Activated T-helper 9 cell treated with anti-CD3 and anti-CD28 coated beads, Interleukin-2, amount 50 U/mL, for 16 hours (primary cell): ENCODE data around the gene MUTYH.
"Not testable (repeated sequence)": the region's sequence is repeated elsewhere in the genome, so short reads cannot be mapped to it uniquely, and the experiment has no call there.

Experiments
- DNase-seq: peaks from one replicate; pipeline ENCODE4 v3.0.0-alpha.2; 2020; ENCODE audit warnings: low read depth

Gene MUTYH

GRCh38 chr1:45321444-45321843 lies 18.8 kb downstream of the MUTYH start:
- DNase-seq = no peak

- no peak for DNase-seq
Measured at GRCh38 chr1:45319761-45320160, 20.5 kb downstream of the MUTYH start.

GRCh38 chr1:45317166-45317565 lies 23.1 kb downstream of the MUTYH start:
- DNase-seq = no peak

GRCh38 chr1:45314266-45314665 lies 26.0 kb downstream of the MUTYH start:
- no peak for DNase-seq

- DNase-seq = no peak
Measured at GRCh38 chr1:45306905-45307304, 33.3 kb downstream of the MUTYH start.

GRCh38 chr1:45306319-45306718 lies 33.9 kb downstream of the MUTYH start:
- no peak for DNase-seq

GRCh38 chr1:45305231-45305630 lies 35.0 kb downstream of the MUTYH start:
- no peak for DNase-seq

GRCh38 chr1:45304311-45305081 lies 35.7 kb downstream of the MUTYH start:
- no peak for DNase-seq

GRCh38 chr1:45303520-45304310 lies 36.5 kb downstream of the MUTYH start:
- peak; percentile 96 for DNase-seq

GRCh38 chr1:45302505-45303150 lies 37.6 kb downstream of the MUTYH start:
- no peak for DNase-seq

- DNase-seq = no peak
Measured at GRCh38 chr1:45300669-45300997, 39.6 kb downstream of the MUTYH start.

- DNase-seq = no peak
Measured at GRCh38 chr1:45299981-45300668, 40.1 kb downstream of the MUTYH start.

GRCh38 chr1:45299296-45299695 lies 40.9 kb downstream of the MUTYH start:
- DNase-seq = no peak

- no peak for DNase-seq
Measured at GRCh38 chr1:45297666-45298356, 42.4 kb downstream of the MUTYH start.

GRCh38 chr1:45291716-45292115 lies 48.5 kb downstream of the MUTYH start:
- no peak for DNase-seq

GRCh38 chr1:45291002-45291401 lies 49.2 kb downstream of the MUTYH start:
- not testable (repeated sequence) for DNase-seq

GRCh38 chr1:45286521-45286920 lies 53.7 kb downstream of the MUTYH start:
- not testable (repeated sequence) for DNase-seq

GRCh38 chr1:45284858-45285257 lies 55.4 kb downstream of the MUTYH start:
- DNase-seq = not testable (repeated sequence)

- DNase-seq = no peak
Measured at GRCh38 chr1:45282351-45282750, 57.9 kb downstream of the MUTYH start.
